ENCODE results near the gene ANKRD55.
"Not testable (repeated sequence)": the region's sequence is repeated elsewhere in the genome, so short reads cannot be mapped to it uniquely, and the experiment has no call there.

The ANKRD55 gene

DNA sequence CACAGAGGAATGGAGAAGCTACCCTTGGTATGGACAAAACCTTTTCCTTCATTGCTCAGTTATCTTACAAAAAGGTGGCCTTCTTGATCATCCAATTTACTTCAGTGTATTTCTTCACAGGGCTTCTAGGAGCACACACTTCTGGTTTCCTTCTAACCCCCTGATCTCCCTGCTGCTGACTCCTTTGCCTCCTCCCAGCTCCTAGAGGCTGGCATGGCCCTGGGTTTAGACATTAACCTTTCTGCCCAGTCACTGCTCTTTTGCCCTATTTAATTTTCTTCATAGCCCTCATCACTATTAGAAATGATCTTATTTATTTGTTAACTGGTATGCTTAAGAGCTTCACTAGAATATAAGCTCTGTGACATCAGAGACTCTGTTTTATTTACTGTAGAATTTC, 63.2 kb downstream of the ANKRD55 start:
- DNase-seq (ENCODE audit: low read depth, low spot score): no peak

DNA sequence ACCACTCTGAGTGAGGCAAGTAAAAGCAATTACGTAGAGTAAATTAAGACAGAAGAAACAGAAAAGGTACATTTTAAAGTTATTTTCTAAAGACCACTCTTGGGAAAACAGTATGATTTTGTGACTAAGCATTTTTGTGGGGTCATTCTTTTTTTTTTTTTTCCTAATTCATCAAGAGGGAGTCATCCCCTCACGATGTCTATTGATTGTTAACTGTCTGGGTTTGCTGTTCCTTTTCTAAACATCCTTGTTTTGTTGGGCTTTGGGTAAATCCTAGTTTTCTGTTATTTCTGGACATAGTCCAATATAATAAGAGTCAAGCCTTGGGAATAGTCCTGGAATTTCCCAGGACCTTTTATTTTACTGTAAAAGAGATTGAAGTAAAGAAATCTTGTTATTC, 63.8 kb downstream of the ANKRD55 start:
- DNase-seq (ENCODE audit: low read depth, low spot score): peak; percentile 45

DNA sequence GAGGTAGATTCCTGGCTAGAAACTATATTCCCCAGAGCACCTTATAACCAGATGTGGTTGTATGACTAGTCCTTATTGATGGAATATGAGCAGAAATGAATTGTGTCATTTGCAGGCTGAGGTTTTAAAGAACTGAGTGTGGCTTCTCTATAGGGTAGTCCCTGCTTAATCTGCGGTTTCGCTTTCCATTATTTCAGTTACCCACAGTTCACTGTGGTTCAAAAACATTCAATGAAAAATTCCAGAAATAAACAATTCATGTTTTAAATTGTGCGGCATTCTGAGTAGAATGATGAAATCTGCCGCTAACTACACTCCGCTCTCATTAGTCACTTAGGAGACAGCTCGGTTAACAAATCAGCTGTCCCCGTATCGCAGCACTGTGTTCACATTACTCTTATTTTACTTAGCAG, 65.1 kb downstream of the ANKRD55 start:
- no peak for DNase-seq (ENCODE audit: low read depth, low spot score)

GRCh38 chr5:56167519-56167918, 65.6 kb downstream of the ANKRD55 start:
- DNase-seq (ENCODE audit: low read depth, low spot score): no peak

- DNase-seq (ENCODE audit: low read depth, low spot score): no peak
Observed at GRCh38 chr5:56166671-56167385, 66.3 kb downstream of the ANKRD55 start.

GRCh38 chr5:56164376-56164775, 68.8 kb downstream of the ANKRD55 start:
- DNase-seq (ENCODE audit: low read depth, low spot score): peak; percentile 75

DNA sequence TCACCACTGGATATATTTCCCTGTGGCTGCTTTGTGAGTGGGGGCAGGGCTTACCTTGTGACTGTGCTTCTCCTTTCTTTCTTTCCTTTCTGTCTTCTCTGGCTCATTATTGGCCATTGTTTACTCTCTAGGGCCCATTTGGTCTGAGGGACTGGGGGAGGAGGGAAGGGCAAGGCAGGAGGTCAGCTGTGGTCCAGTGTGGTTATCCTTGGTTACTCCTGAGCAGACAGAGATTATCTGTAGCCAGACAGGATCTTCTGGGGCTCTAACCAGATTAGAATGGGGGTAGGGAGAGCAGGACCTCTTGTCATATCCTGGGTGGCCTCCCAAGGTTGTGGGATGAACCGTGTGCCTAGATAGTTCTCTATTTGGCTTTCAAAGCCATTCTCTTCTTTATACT, 71.2 kb downstream of the ANKRD55 start:
- DNase-seq (ENCODE audit: low read depth, low spot score): no peak

DNA sequence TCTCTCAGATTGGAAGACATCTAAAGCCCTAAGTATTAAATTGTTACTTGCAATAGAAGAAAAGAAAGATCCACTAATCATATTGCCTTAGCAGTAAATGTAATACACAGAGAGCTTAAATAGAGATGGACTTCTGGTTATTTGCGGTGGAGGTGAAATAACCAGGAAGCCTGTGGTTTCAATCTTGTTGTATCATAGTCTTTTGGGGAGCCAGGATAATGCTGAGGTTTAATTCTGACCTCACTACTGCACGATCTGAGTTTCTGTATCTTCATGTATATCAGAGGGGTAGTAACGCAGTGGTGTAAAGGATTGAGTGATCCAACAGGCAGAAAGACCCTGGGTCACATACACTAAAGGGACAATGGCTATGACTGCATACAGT, 71.7 kb downstream of the ANKRD55 start:
- DNase-seq (ENCODE audit: low read depth, low spot score): no peak

- DNase-seq (ENCODE audit: low read depth, low spot score): no peak
Observed at GRCh38 chr5:56160723-56161438, 72.2 kb downstream of the ANKRD55 start.

- no peak for DNase-seq (ENCODE audit: low read depth, low spot score)
Observed at GRCh38 chr5:56159521-56159947, 73.6 kb downstream of the ANKRD55 start.

DNA sequence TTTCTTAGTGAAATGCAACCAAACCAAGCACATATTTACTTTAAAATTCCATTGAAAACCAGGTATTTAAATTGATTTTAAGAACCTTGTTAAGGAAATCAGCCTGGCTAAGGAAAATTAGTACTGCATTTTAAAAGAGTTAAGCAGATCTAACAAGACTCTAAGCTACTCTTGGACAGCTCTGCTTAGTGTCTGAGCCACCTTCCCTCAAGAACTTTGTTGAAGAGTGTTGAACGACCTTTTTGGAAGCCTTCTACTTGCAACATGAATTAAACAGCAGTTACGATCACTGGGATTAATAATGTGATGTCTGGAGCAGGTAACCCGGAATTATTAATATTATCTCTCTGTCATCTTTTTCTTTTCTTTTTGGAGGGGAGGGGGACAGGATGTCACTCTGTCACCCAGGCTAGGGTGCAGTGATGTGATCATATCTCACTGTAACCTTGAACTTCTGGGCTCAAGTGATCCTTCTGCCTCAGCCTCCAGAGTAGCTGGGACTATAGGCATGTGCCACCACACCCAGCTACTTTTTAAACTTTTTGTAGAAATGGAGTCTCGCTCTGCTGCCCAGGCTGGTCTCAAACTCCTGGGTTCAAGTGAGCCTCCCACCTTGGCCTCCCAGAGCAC, 74.7 kb downstream of the ANKRD55 start:
- no peak for DNase-seq (ENCODE audit: low read depth, low spot score)

DNA sequence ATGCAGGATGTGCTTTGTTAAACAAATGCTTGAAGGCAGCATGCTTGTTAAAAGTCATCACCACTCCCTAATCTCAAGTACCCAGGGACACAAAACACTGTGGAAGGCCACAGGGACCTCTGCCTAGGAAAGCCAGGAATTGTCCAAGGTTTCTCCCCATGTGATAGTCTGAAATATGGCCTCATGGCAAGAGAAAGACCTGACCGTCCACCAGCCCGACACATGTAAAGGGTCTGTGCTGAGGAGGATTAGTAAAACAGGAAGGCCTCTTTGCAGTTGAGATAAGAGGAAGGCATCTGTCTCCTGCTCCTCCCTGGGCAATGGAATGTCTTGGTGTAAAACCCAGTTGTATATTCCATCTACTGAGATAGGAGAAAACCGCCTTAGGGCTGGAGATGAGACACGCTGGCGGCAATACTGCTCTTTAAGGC, 75.9 kb downstream of the ANKRD55 start:
- not testable (repeated sequence) for DNase-seq (ENCODE audit: low read depth, low spot score)

DNA sequence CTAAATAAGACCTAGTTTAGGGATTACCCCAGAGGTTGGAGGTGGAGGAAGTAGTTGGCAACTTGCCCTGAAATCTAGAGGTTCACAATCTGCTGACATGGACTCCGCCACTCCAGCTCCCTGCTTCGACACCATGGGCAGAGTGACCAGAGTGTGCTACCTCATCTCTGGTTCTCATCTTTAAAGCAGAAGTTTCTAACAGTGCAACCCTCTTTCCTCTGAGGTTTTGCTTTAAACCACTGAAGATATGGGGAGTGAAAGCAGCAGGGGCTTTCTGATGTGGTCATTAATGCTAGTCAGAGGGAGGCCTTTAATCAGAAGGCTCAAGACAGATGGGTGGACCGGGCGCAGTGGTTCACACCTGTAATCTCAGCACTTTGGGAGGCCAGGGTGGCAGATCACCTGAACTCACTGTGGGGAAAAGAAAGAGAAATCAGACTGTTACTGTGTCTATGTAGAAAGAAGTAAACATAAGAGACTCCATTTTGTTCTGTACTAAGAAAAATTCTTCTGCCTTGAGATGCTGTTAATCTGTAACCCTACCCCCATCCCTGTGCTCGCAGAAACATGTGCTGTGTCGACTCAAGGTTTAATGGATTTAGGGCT, 76.4 kb downstream of the ANKRD55 start:
- DNase-seq (ENCODE audit: low read depth, low spot score): not testable (repeated sequence)

DNA sequence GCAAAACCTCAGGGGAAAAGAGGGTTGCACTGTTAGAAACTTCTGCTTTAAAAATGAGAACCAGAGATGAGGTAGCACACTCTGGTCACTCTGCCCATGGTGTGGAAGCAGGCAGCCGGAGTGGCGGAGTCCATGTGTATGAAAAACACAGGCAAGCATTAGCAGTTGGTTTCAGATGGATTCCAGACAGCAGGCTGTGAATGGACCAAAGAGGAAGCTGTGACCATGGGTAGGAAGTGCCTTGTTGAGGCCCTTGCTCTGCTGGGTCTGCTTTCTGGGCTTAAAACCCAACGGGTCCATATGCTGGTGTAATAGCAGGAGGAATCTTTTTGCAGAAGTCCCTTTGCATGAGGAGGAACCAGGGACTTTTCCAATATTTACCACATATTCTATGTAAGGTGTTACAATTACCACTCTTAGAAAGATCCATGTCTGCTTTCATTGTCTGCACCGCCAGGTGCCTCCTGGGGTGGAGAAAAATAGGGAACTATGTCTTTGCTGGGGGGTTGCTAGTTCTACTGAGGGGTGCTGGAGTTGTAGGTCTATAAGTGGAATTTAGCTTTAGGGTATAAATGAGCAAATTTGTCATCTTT, 77.0 kb downstream of the ANKRD55 start:
- DNase-seq (ENCODE audit: low read depth, low spot score): no peak

DNA sequence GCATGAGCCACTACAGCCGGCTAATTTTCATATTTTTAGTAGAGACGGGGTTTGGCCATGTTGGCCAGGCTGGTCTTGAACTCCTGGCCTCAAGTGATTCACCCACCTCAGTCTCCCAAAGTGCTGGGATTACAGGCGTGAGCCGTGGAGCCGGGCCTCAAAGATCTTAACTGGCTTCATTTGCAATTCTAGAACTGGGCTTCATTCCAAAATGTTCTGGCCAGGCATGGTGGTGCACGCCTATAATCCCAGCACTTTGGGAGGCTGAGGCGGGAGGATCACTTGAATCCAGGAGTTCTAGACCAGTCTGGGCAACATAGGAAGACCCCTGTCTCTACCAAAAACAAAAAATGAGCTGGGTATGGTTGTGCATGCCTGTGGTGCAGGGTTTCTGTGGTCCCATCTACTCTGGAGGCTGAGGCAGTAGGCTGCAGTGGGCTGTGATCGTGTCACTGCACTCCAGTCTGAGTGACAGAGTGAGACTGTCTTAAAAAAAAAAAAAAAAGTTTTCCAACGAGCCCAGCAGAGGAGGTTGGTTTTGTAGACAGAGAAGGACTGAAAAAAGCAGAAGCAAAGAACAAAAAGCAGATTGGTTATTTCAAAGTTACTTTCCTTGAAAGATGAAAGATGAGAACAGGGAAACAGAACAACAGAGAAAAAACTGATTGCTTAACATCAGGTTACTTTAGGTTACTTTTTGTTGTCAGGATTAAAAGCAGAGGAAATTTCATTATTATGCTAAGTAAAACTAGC, 78.2 kb downstream of the ANKRD55 start:
- DNase-seq (ENCODE audit: low read depth, low spot score): no peak

DNA sequence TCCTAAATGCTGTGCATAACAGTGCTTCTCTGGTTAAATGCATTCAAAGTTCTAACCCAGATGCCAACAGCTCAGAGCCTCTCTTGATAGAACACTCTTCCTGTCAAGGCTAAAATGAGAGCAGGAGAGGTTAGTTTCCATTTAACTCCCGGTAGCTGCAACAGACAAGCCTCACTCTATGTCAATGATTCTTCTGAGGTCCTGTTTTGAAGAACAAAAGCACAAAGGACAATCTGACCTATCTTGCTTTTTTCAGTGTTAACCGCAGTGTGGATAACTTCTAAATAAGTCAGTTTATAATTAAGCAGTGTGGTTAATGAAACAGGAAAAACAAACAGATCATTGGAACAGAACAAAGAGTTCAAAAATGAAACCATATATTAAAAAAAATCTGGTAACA, 80.7 kb downstream of the ANKRD55 start:
- no peak for DNase-seq (ENCODE audit: low read depth, low spot score)

GRCh38 chr5:56150756-56151155, 82.4 kb downstream of the ANKRD55 start:
- DNase-seq (ENCODE audit: low read depth, low spot score): not testable (repeated sequence)

- DNase-seq (ENCODE audit: low read depth, low spot score): no peak
Observed at GRCh38 chr5:56148453-56148971, 84.6 kb downstream of the ANKRD55 start.

GRCh38 chr5:56147659-56148230, 85.4 kb downstream of the ANKRD55 start:
- DNase-seq (ENCODE audit: low read depth, low spot score): no peak

GRCh38 chr5:56147106-56147505, 86.0 kb downstream of the ANKRD55 start:
- DNase-seq (ENCODE audit: low read depth, low spot score): no peak

- DNase-seq (ENCODE audit: low read depth, low spot score): no peak
Observed at GRCh38 chr5:56146674-56147073, 86.5 kb downstream of the ANKRD55 start.

Measured in astrocyte of the hippocampus (primary cell).